Neural progenitor cell (in vitro differentiated cells): ENCODE measurements around the gene ACBD3. TPM values are rescaled to one million over a fixed set of nuclear protein-coding genes. Genes with fewer than 3 reads are reported as not detected.

Source experiments
- DNase-seq: peaks from one replicate; pipeline ENCODE4 v3.0.0-alpha.2; 2016; ENCODE audit warnings: low spot score
- H2AFZ ChIP-seq: fragments of 200-600 bp; sonication (generic); replicated peaks from 2 replicates; pipeline ENCODE4 v1.6.1; 2016; ENCODE audit warnings: antibody characterized with exemption
- H3F3A ChIP-seq: fragments of 200-600 bp; sonication (generic); 2 replicates; pipeline ENCODE4 v1.6.1; 2016; ENCODE audit warnings: antibody characterized with exemption, low read depth
- H3K27ac ChIP-seq: fragments of 200-600 bp; sonication (generic); 2 replicates; pipeline ENCODE4 v1.5.1; 2016; ENCODE audit warnings: mild to moderate bottlenecking
- H3K27me3 ChIP-seq: fragments of 200-600 bp; sonication (generic); 2 replicates; pipeline ENCODE4 v1.6.1; 2016; ENCODE audit warnings: mild to moderate bottlenecking, moderate library complexity
- H3K36me3 ChIP-seq: fragments of 200-600 bp; sonication (generic); 2 replicates; pipeline ENCODE4 v1.5.1; 2016
- H3K4me1 ChIP-seq: fragments of 200-600 bp; sonication (generic); 2 replicates; pipeline ENCODE4 v1.6.1; 2016; ENCODE audit warnings: mixed run types
- H3K4me2 ChIP-seq: fragments of 200-600 bp; sonication (generic); 2 replicates; pipeline ENCODE4 v1.6.1; 2016
- H3K4me3 ChIP-seq: fragments of 200-600 bp; sonication (generic); 2 replicates; pipeline ENCODE4 v1.5.1; 2016
- H3K79me2 ChIP-seq: fragments of 200-600 bp; sonication (generic); 2 replicates; pipeline ENCODE4 v1.6.1; 2016; ENCODE audit warnings: low read depth
- H3K9ac ChIP-seq: fragments of 200-600 bp; sonication (generic); 2 replicates; pipeline ENCODE4 v1.6.1; 2016
- H3K9me3 ChIP-seq: fragments of 200-600 bp; sonication (generic); 2 replicates; pipeline ENCODE4 v1.5.1; 2016; ENCODE audit warnings: low read depth
- H4K20me1 ChIP-seq: fragments of 200-600 bp; sonication (generic); 2 replicates; pipeline ENCODE4 v1.6.1; 2016; ENCODE audit warnings: low read depth
- H3K27ac Mint-ChIP-seq: 3 replicates; pipeline ENCODE4 v1.8.0; 2021; ENCODE audit warnings: mixed read lengths
- H3K27me3 Mint-ChIP-seq: 2 replicates; pipeline ENCODE4 v1.8.0; 2022; ENCODE audit warnings: low read depth, mild to moderate bottlenecking, inconsistent platforms, moderate library complexity, mixed read lengths; ENCODE audit not compliant: insufficient read depth
- H3K36me3 Mint-ChIP-seq: 3 replicates; pipeline ENCODE4 v1.8.0; 2021; ENCODE audit warnings: mixed read lengths
- H3K4me1 Mint-ChIP-seq: 3 replicates; pipeline ENCODE4 v1.8.0; 2021; ENCODE audit warnings: mixed read lengths
- H3K4me3 Mint-ChIP-seq: 3 replicates; pipeline ENCODE4 v1.8.0; 2021; ENCODE audit warnings: mild to moderate bottlenecking, moderate library complexity, mixed read lengths
- H3K9me3 Mint-ChIP-seq: 3 replicates; pipeline ENCODE4 v1.8.0; 2020; ENCODE audit warnings: mixed read lengths
- CTCF ChIP-seq: fragments of 200-600 bp; sonication (generic); IDR thresholded peaks from 2 replicates; pipeline ENCODE4 v1.5.1; 2017; ENCODE audit warnings: antibody characterized with exemption, mild to moderate bottlenecking
- EZH2 ChIP-seq: fragments of 200-600 bp; sonication (generic); IDR thresholded peaks from 2 replicates; pipeline ENCODE4 v1.6.1; 2017; ENCODE audit warnings: antibody characterized with exemption, mild to moderate bottlenecking, moderate library complexity
- EZH2phosphoT487 ChIP-seq: fragments of 200-600 bp; sonication (generic); IDR thresholded peaks from 2 replicates; pipeline ENCODE4 v1.6.1; 2017; ENCODE audit warnings: antibody characterized with exemption
- total RNA-seq: library from RNA; depleted of rRNA; stranded (reverse); fragments of >200 nt; gene quantifications from 2 replicates; pipeline ENCODE4 v1.2.3, GENCODE V29; 2015; ENCODE audit warnings: low replicate concordance

The ACBD3 gene
- total RNA-seq, 1 donor from 2014 or later: 32.3 TPM

- no peaks in the 10 kb centered on the region for H3K9me3 ChIP-seq
- H3K4me3 Mint-ChIP-seq: no peak overlapping the region
- peaks cover 4% of the 10 kb centered on the region for H3K36me3 Mint-ChIP-seq
- peaks cover 27% of the 10 kb centered on the region for H3K27me3 Mint-ChIP-seq
- peaks cover 2% of the 10 kb centered on the region for H3K9me3 Mint-ChIP-seq
- H4K20me1 ChIP-seq: peaks cover 4% of the 10 kb centered on the region
- H3K4me1 ChIP-seq: no peaks in the 10 kb centered on the region
- no peak overlapping the region for H3K9ac ChIP-seq
- H3K36me3 ChIP-seq: peaks cover 10% of the 10 kb centered on the region
- H3K4me2 ChIP-seq: no peak overlapping the region
- H3K4me1 Mint-ChIP-seq: peaks cover 3% of the 10 kb centered on the region
- TF ChIP-seq EZH2: no peak
- no peak for TF ChIP-seq CTCF
- no peak for TF ChIP-seq EZH2phosphoT487
- no peak overlapping the region for H3K27ac Mint-ChIP-seq
- H3K4me3 ChIP-seq: no peak overlapping the region
- no peak for DNase-seq
- H2AFZ ChIP-seq: no peak overlapping the region
- no peak overlapping the region for H3K27ac ChIP-seq
- H3F3A ChIP-seq: peaks cover 21% of the 10 kb centered on the region
- H3K27me3 ChIP-seq: peaks cover 43% of the 10 kb centered on the region
- H3K79me2 ChIP-seq: no peaks in the 10 kb centered on the region
Observed at GRCh38 chr1:226226601-226227000, 40.1 kb upstream of the ACBD3 start.

- Mint-ChIP-seq H3K4me3 (peak overlapping the region; percentile 85), H3K36me3 (peaks cover 3% of the 10 kb centered on the region), H3K27me3 (peaks cover 27% of the 10 kb centered on the region), H3K4me1 (peaks cover 10% of the 10 kb centered on the region), H3K27ac (no peak overlapping the region), H3K9me3 (peaks cover 2% of the 10 kb centered on the region)
- no peak overlapping the region for H3K27ac ChIP-seq
- peak overlapping the region; percentile 99 for H2AFZ ChIP-seq
- H3K9ac ChIP-seq: no peak overlapping the region
- no peaks in the 10 kb centered on the region for H3K79me2 ChIP-seq
- TF ChIP-seq CTCF: peak; percentile 38
- peak; percentile 87 for TF ChIP-seq EZH2
- TF ChIP-seq EZH2phosphoT487: peak; percentile 63
- H3K27me3 ChIP-seq: peaks cover 55% of the 10 kb centered on the region
- peak; percentile 76 for DNase-seq
- H3K9me3 ChIP-seq: no peaks in the 10 kb centered on the region
- peaks cover 4% of the 10 kb centered on the region for H4K20me1 ChIP-seq
- H3K4me2 ChIP-seq: peak overlapping the region; percentile 94
- H3K4me1 ChIP-seq: peaks cover 7% of the 10 kb centered on the region
- peaks cover 31% of the 10 kb centered on the region for H3F3A ChIP-seq
- H3K36me3 ChIP-seq: no peaks in the 10 kb centered on the region
- H3K4me3 ChIP-seq: peak overlapping the region; percentile 69
Observed at GRCh38 chr1:226223786-226224244, 37.3 kb upstream of the ACBD3 start.

GRCh38 chr1:226223157-226223785, 36.7 kb upstream of the ACBD3 start, which contains the start of gene MIXL1:
Gene MIXL1, plus strand, starts transcription at chr1:226223664. Its CDS starts 18 bp downstream, at chr1:226223682.
- H3K27me3 Mint-ChIP-seq: peaks cover 31% of the 10 kb centered on the region
- no peaks in the 10 kb centered on the region for H3K36me3 ChIP-seq
- H3K4me3 ChIP-seq: peak within 1 kb of the TSS; percentile 69
- H3K4me1 ChIP-seq: peaks cover 7% of the 10 kb centered on the region
- H3K4me2 ChIP-seq: peak within 1 kb of the TSS; percentile 94
- H3K9me3 ChIP-seq: no peaks in the 10 kb centered on the region
- peak; percentile 57 for TF ChIP-seq EZH2
- no peak for TF ChIP-seq CTCF
- peaks cover 3% of the 10 kb centered on the region for H3K36me3 Mint-ChIP-seq
- H3K9ac ChIP-seq: no peak within 1 kb of the TSS
- H3K4me3 Mint-ChIP-seq: peak within 1 kb of the TSS; percentile 85
- H3K27ac ChIP-seq: no peak within 1 kb of the TSS
- H3K27me3 ChIP-seq: peaks cover 55% of the 10 kb centered on the region
- DNase-seq: peak; percentile 37
- peaks cover 31% of the 10 kb centered on the region for H3F3A ChIP-seq
- peak within 1 kb of the TSS; percentile 99 for H2AFZ ChIP-seq
- no peak within 1 kb of the TSS for H3K27ac Mint-ChIP-seq
- H3K79me2 ChIP-seq: no peaks in the 10 kb centered on the region
- H4K20me1 ChIP-seq: peaks cover 4% of the 10 kb centered on the region
- peaks cover 10% of the 10 kb centered on the region for H3K4me1 Mint-ChIP-seq
- peaks cover 2% of the 10 kb centered on the region for H3K9me3 Mint-ChIP-seq
